ENCODE measurements around the gene CPB2.
A peak's percentile ranks its signal among the peaks of the same experiment; 100 is the strongest.

CPB2 gene

DNA sequence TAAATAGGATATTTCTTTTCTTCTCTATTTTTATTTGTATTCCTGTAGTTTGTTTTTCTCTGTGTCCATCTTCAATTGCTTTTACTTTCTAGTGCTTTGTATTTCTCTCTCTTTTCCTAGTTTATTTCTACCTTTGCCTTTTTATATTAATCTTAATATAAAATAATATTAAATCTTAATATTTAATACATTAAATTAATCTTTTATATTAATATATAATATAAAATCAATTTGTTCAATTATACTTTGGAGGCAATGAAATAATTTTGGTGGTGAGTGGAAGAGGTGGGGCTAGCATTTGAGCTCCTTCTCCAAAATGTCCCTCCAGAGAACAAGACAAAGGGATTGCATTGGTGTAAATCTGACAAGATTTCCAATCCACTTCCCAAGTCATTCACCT is 6.3 kb upstream of the CPB2 start:
- peaks cover 0 to 15% (median 7%) of the 10 kb centered on the region in 4 experiments for H3K4me1 ChIP-seq (ENCODE audit: control extremely low read depth in 1 of 4, control insufficient read depth in 4 of 4, insufficient read depth in 4 of 4, low read length in 3 of 4)
- H3K9me3 ChIP-seq (ENCODE audit: control extremely low read depth in 1 of 5, control insufficient read depth in 4 of 5, insufficient read depth in 2 of 5, low read depth in 1 of 5, low read length in 4 of 5), result no peaks in the 10 kb centered on the region
- H3K27me3 ChIP-seq (replicated peaks in 2 of 5; ENCODE audit: control insufficient read depth in 4 of 5, insufficient read depth in 5 of 5, low read length in 4 of 5), result no peaks in the 10 kb centered on the region
- DNase-seq, result no peak
- H3K36me3 ChIP-seq (ENCODE audit: control insufficient read depth in 4 of 4, insufficient read depth in 4 of 4, low read length in 3 of 4), result no peaks in the 10 kb centered on the region
- H3K4me3 ChIP-seq (ENCODE audit: control insufficient read depth in 1 of 7, extremely low read depth in 1 of 7, insufficient read depth in 4 of 7, low read depth in 2 of 7, low read length in 6 of 7), result no peak overlapping the region
- CTCF ChIA-PET, result no interaction called here
- H3K27ac ChIP-seq (ENCODE audit: insufficient read depth in 1 of 2, low read depth in 1 of 2, low read length in 2 of 2, poor library complexity in 1 of 2, severe bottlenecking in 2 of 2), result no peak overlapping the region
- POLR2A ChIA-PET, result no interaction called here

DNA sequence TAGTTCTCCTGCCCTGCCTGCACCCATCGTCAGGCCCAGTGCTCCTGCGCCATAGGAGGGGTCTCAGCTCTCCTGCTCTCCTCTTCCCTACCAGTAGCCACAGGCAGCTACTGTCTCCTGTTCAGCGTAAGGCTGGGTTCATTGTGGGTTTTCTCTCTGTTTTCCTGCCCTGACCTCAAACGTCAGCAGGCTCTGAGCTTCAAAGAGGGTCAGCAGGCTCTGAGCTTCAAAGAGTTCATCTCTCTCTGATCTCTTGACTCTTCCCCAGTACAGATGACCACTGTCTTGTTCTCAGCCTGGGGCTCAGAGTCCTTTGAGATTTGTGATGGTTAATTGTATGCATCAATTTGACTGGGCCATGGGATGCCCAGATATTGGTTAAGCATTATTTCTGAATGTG is 4.6 kb upstream of the CPB2 start:
- POLR2A ChIA-PET, result no interaction called here
- Histone ChIP-seq H3K4me3 (ENCODE audit: control insufficient read depth in 1 of 7, extremely low read depth in 1 of 7, insufficient read depth in 4 of 7, low read depth in 2 of 7, low read length in 6 of 7) (no peak overlapping the region), H3K36me3 (ENCODE audit: control insufficient read depth in 4 of 4, insufficient read depth in 4 of 4, low read length in 3 of 4) (no peaks in the 10 kb centered on the region), H3K9me3 (ENCODE audit: control extremely low read depth in 1 of 5, control insufficient read depth in 4 of 5, insufficient read depth in 2 of 5, low read depth in 1 of 5, low read length in 4 of 5) (no peaks in the 10 kb centered on the region), H3K4me1 (ENCODE audit: control extremely low read depth in 1 of 4, control insufficient read depth in 4 of 4, insufficient read depth in 4 of 4, low read length in 3 of 4) (peaks cover 0 to 15% (median 7%) of the 10 kb centered on the region in 4 experiments), H3K27me3 (replicated peaks in 2 of 5; ENCODE audit: control insufficient read depth in 4 of 5, insufficient read depth in 5 of 5, low read length in 4 of 5) (no peaks in the 10 kb centered on the region), H3K27ac (ENCODE audit: insufficient read depth in 1 of 2, low read depth in 1 of 2, low read length in 2 of 2, poor library complexity in 1 of 2, severe bottlenecking in 2 of 2) (no peak overlapping the region)
- CTCF ChIA-PET, result interaction anchor here (0.9 kb wide), 1 partner anchor 14 kb away, joined by 3 read pairs; no protein-coding TSS in a partner anchor
- 91% methylated on average over 4 of the region's 4 CpGs for WGBS (ENCODE audit: insufficient coverage)
- no peak for DNase-seq

- Histone ChIP-seq H3K27me3 (replicated peaks in 2 of 5; ENCODE audit: control insufficient read depth in 4 of 5, insufficient read depth in 5 of 5, low read length in 4 of 5) (no peaks in the 10 kb centered on the region), H3K9me3 (ENCODE audit: control extremely low read depth in 1 of 5, control insufficient read depth in 4 of 5, insufficient read depth in 2 of 5, low read depth in 1 of 5, low read length in 4 of 5) (no peaks in the 10 kb centered on the region), H3K36me3 (ENCODE audit: control insufficient read depth in 4 of 4, insufficient read depth in 4 of 4, low read length in 3 of 4) (no peaks in the 10 kb centered on the region), H3K27ac (ENCODE audit: insufficient read depth in 1 of 2, low read depth in 1 of 2, low read length in 2 of 2, poor library complexity in 1 of 2, severe bottlenecking in 2 of 2) (no peak overlapping the region), H3K4me1 (ENCODE audit: control extremely low read depth in 1 of 4, control insufficient read depth in 4 of 4, insufficient read depth in 4 of 4, low read length in 3 of 4) (peaks cover 0 to 13% (median 7%) of the 10 kb centered on the region in 4 experiments), H3K4me3 (ENCODE audit: control insufficient read depth in 1 of 7, extremely low read depth in 1 of 7, insufficient read depth in 4 of 7, low read depth in 2 of 7, low read length in 6 of 7) (peak overlapping the region in 2 of 7 experiments; percentile 1 to 11)
- ChIA-PET CTCF (interaction anchor here (1.0 to 1.1 kb wide), 2 partner anchors 9 to 11 kb away, joined by 3 to 4 read pairs; no protein-coding TSS in a partner anchor), POLR2A (interaction anchor here (0.7 kb wide), 1 partner anchor 635 kb away, joined by 3 read pairs; no protein-coding TSS in a partner anchor)
- no CpG with 5 or more reads among the region's 4 CpGs for WGBS (ENCODE audit: insufficient coverage)
- peak in 2 of 3 donors; percentile 40 to 61 for DNase-seq
These were observed 2.1 kb upstream of the CPB2 start for GRCh38 chr13:46106839-46107371.

DNA sequence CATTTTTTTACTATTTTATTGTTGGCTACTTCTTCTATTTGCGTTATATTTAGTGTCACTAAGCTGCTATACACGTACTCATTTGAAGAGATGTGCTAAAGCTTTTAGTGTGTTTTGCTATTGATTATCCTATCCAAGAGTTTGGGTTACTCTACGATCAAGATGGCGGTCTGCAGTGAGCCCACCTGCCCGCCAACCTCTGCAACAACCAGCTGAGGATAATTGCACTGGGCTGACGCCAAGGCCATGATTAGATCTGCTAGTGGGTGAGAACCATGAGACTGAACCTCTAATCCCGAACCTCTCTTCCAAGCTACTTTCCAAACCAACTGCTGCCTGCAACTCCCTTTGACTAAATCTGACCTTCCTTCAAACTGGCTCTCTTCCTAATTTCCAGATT is 1.8 kb downstream of the CPB2 start:
- ChIA-PET POLR2A (interaction anchor here (0.7 kb wide), 1 partner anchor 556 kb away, joined by 4 read pairs; no protein-coding TSS in a partner anchor), CTCF (interaction anchor here (1.3 to 3.6 kb wide), 2 partner anchors 11 to 17 kb away, joined by 3 to 8 read pairs; no protein-coding TSS in a partner anchor)
- Histone ChIP-seq H3K4me1 (ENCODE audit: control extremely low read depth in 1 of 4, control insufficient read depth in 4 of 4, insufficient read depth in 4 of 4, low read length in 3 of 4) (peaks cover 12 to 29% (median 19%) of the 10 kb centered on the region in 4 experiments), H3K27ac (ENCODE audit: insufficient read depth in 1 of 2, low read depth in 1 of 2, low read length in 2 of 2, poor library complexity in 1 of 2, severe bottlenecking in 2 of 2) (no peak overlapping the region), H3K4me3 (ENCODE audit: control insufficient read depth in 1 of 7, extremely low read depth in 1 of 7, insufficient read depth in 4 of 7, low read depth in 2 of 7, low read length in 6 of 7) (no peak overlapping the region), H3K36me3 (ENCODE audit: control insufficient read depth in 4 of 4, insufficient read depth in 4 of 4, low read length in 3 of 4) (no peaks in the 10 kb centered on the region), H3K9me3 (ENCODE audit: control extremely low read depth in 1 of 5, control insufficient read depth in 4 of 5, insufficient read depth in 2 of 5, low read depth in 1 of 5, low read length in 4 of 5) (no peaks in the 10 kb centered on the region), H3K27me3 (replicated peaks in 2 of 5; ENCODE audit: control insufficient read depth in 4 of 5, insufficient read depth in 5 of 5, low read length in 4 of 5) (no peaks in the 10 kb centered on the region)
- DNase-seq, result no peak
- WGBS (ENCODE audit: insufficient coverage), result 100% methylated on average over 7 of the region's 7 CpGs

- H3K4me3 ChIP-seq (ENCODE audit: control insufficient read depth in 1 of 7, extremely low read depth in 1 of 7, insufficient read depth in 4 of 7, low read depth in 2 of 7, low read length in 6 of 7), result no peak overlapping the region
- no peaks in the 10 kb centered on the region for H3K9me3 ChIP-seq (ENCODE audit: control extremely low read depth in 1 of 5, control insufficient read depth in 4 of 5, insufficient read depth in 2 of 5, low read depth in 1 of 5, low read length in 4 of 5)
- ChIA-PET POLR2A (no interaction called here), CTCF (interaction anchor here (1.3 to 3.6 kb wide), 2 partner anchors 12 to 18 kb away, joined by 3 to 8 read pairs; no protein-coding TSS in a partner anchor)
- H3K4me1 ChIP-seq (ENCODE audit: control extremely low read depth in 1 of 4, control insufficient read depth in 4 of 4, insufficient read depth in 4 of 4, low read length in 3 of 4), result peaks cover 12 to 29% (median 18%) of the 10 kb centered on the region in 4 experiments
- H3K36me3 ChIP-seq (ENCODE audit: control insufficient read depth in 4 of 4, insufficient read depth in 4 of 4, low read length in 3 of 4), result no peaks in the 10 kb centered on the region
- H3K27me3 ChIP-seq (replicated peaks in 2 of 5; ENCODE audit: control insufficient read depth in 4 of 5, insufficient read depth in 5 of 5, low read length in 4 of 5), result no peaks in the 10 kb centered on the region
- no peak for DNase-seq
- H3K27ac ChIP-seq (ENCODE audit: insufficient read depth in 1 of 2, low read depth in 1 of 2, low read length in 2 of 2, poor library complexity in 1 of 2, severe bottlenecking in 2 of 2), result no peak overlapping the region
These were observed 2.6 kb downstream of the CPB2 start for GRCh38 chr13:46102255-46102605.

- Histone ChIP-seq H3K9me3 (ENCODE audit: control extremely low read depth in 1 of 5, control insufficient read depth in 4 of 5, insufficient read depth in 2 of 5, low read depth in 1 of 5, low read length in 4 of 5) (no peaks in the 10 kb centered on the region), H3K27me3 (replicated peaks in 2 of 5; ENCODE audit: control insufficient read depth in 4 of 5, insufficient read depth in 5 of 5, low read length in 4 of 5) (no peaks in the 10 kb centered on the region), H3K4me3 (ENCODE audit: control insufficient read depth in 1 of 7, extremely low read depth in 1 of 7, insufficient read depth in 4 of 7, low read depth in 2 of 7, low read length in 6 of 7) (no peak overlapping the region), H3K27ac (ENCODE audit: insufficient read depth in 1 of 2, low read depth in 1 of 2, low read length in 2 of 2, poor library complexity in 1 of 2, severe bottlenecking in 2 of 2) (no peak overlapping the region), H3K36me3 (ENCODE audit: control insufficient read depth in 4 of 4, insufficient read depth in 4 of 4, low read length in 3 of 4) (no peaks in the 10 kb centered on the region), H3K4me1 (ENCODE audit: control extremely low read depth in 1 of 4, control insufficient read depth in 4 of 4, insufficient read depth in 4 of 4, low read length in 3 of 4) (peaks cover 7 to 26% (median 16%) of the 10 kb centered on the region in 4 experiments)
- WGBS (ENCODE audit: insufficient coverage), result 76% methylated on average over 7 of the region's 8 CpGs
- ChIA-PET CTCF (interaction anchor here (1.3 to 3.6 kb wide), 2 partner anchors 12 to 18 kb away, joined by 3 to 8 read pairs; no protein-coding TSS in a partner anchor), POLR2A (no interaction called here)
- DNase-seq, result peak in 2 of 3 donors; percentile 38 to 51
These were observed 3.2 kb downstream of the CPB2 start for GRCh38 chr13:46101484-46102254.

- H3K36me3 ChIP-seq (ENCODE audit: control insufficient read depth in 4 of 4, insufficient read depth in 4 of 4, low read length in 3 of 4), result no peaks in the 10 kb centered on the region
- CTCF ChIA-PET, result interaction anchor here (1.0 to 3.6 kb wide), 2 partner anchors 19 to 76 kb away, joined by 3 to 8 read pairs; no protein-coding TSS in a partner anchor
These were observed 3.8 kb downstream of the CPB2 start for GRCh38 chr13:46101002-46101401.

More at GRCh38 chr13:46101002-46101401, 3.8 kb downstream of the CPB2 start:
- no peaks in the 10 kb centered on the region for H3K27me3 ChIP-seq (replicated peaks in 2 of 5; ENCODE audit: control insufficient read depth in 4 of 5, insufficient read depth in 5 of 5, low read length in 4 of 5)
- no peak for DNase-seq
- no peak overlapping the region for H3K27ac ChIP-seq (ENCODE audit: insufficient read depth in 1 of 2, low read depth in 1 of 2, low read length in 2 of 2, poor library complexity in 1 of 2, severe bottlenecking in 2 of 2)
- H3K4me3 ChIP-seq (ENCODE audit: control insufficient read depth in 1 of 7, extremely low read depth in 1 of 7, insufficient read depth in 4 of 7, low read depth in 2 of 7, low read length in 6 of 7), result no peak overlapping the region
- no CpG with 5 or more reads among the region's 4 CpGs for WGBS (ENCODE audit: insufficient coverage)
- no peaks in the 10 kb centered on the region for H3K9me3 ChIP-seq (ENCODE audit: control extremely low read depth in 1 of 5, control insufficient read depth in 4 of 5, insufficient read depth in 2 of 5, low read depth in 1 of 5, low read length in 4 of 5)
- POLR2A ChIA-PET, result no interaction called here
- peaks cover 7 to 25% (median 15%) of the 10 kb centered on the region in 4 experiments for H3K4me1 ChIP-seq (ENCODE audit: control extremely low read depth in 1 of 4, control insufficient read depth in 4 of 4, insufficient read depth in 4 of 4, low read length in 3 of 4)

Data from common myeloid progenitor, CD34-positive (primary cell).